Activated CD4-positive, alpha-beta T cell treated with anti-CD3 and anti-CD28 coated beads for 48 hours (primary cell): ENCODE data around the gene DGCR6.
A peak's percentile ranks its signal among the peaks of the same experiment; 100 is the strongest.
"Not testable (repeated sequence)": the region's sequence is repeated elsewhere in the genome, so short reads cannot be mapped to it uniquely, and the experiment has no call there.

ENCODE experiments used
- DNase-seq: peaks from one replicate; pipeline ENCODE4 v3.0.0-alpha.2; 2020

DGCR6 gene

DNA sequence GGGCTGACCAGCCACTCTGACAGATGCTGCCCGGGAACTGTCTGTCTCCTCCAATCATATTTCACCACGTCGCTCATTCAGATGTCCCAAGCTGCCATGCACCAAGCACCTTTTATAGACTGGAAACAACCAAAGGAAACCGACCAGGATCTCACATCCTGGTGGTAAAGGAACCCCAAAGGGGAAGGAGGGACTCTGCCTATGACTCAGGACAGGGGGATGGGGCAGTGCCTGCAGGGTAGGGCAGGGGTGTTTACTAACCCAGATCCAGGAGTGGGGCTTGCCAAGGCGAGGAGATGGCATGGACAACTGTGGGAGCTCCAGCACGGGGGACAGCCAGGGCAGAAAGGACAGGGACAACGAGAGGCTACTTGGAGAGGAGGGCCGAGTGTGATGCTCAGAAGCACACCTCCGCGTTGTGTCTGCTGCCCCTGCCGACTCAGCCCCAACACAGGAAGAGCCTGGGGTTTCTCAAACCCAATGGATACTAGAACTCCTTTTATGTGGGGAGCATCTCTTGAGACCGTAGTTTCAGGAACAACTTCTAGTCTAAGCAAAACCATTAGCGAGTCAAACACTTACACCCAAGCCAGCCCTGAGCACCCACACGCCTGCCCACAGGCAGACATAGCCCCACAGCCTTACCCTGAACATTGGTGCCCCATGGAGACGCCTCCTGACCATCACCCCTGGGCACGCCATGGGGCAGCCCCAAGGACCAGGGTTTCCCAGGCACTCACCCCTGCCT is 26.0 kb downstream of the DGCR6 start:
- no peak for DNase-seq

DNA sequence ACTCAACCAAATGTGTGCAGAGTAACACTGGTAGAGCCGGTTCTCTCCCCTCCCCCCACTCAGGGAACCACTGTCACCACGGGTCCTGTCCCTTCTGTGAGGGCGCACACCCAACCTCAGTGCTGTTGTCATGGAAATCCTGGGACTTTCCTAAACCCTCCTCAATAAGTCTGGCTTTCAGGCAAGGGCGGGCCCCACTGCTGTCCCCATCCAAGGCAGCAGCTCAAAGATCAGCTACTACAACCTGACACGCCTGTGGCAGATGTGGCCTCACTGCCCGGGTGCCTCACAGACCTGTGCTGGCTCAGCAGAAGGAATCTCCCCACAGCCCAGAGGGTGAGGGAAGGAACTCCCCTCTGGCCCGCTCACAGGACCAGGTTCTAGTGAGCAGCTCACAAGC is 27.8 kb downstream of the DGCR6 start:
- DNase-seq, result no peak

DNA sequence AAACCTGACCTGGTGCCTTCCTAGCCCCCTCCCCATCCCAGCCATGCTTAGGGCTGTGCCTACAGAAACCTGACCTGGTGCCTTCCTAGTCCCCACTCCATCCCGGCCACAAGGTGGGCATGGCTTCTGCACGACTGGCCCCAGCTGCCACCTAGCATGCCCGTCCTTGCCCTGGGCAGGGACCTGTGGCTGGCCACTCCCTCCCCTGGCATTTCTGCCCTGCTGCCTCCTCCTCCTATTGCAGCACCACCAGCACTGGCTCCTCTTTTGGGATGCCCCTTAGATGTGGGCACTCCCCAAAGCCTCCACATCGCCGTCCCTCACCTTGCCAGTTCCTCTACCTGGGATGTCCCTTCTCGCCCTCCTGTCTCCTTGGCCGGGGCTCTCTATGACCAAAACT is 28.6 kb downstream of the DGCR6 start:
- DNase-seq, result not testable (repeated sequence)

DNA sequence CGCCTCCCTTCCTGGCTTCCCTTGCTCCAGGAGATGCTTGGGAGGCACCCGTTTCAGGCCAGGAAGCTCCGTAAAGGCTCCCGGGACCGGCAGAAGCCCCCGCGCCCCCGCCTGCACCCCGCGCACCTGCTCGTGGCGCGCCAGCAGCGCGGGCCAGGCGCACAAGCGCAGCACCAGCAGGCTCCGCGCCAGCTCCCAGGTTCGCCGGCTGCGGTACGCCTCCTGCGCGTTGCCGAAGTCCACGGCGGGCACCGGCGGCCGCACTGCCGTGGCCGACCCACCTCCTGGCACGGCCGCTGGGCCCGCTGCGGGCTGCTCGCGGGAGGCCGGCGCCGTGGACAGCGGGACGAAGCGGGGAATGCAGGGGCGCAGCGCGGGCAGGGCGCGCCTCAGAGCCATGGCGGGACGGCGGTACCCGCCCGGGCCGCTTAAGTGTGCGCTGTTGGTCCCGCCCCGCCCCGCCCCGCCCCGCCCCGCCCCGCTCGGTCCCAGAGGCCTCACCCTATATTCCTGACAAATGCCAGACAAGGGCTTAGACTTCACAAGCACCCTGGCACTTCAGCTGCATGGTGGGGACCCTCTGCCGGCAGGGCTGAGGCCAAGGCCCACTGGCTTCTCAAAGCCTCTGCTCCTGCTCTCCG is 29.9 kb downstream of the DGCR6 start, which contains the start of gene PRODH:
PRODH (minus strand) TSS at position 405 of the 641 bp plus-strand sequence; CDS start at position 399, 6 bp downstream.
- DNase-seq, result no peak

DNA sequence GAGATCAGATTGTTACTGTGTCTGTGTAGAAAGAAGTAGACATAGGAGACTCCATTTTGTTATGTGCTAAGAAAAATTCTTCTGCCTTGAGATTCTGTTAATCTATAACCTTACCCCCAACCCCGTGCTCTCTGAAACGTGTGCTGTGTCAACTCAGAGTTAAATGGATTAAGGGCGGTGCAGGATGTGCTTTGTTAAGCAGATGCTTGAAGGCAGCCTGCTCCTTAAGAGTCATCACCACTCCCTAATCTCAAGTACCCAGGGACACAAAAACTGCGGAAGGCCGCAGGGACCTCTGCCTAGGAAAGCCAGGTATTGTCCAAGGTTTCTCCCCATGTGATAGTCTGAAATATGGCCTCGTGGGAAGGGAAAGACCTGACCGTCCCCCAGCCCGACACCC is 32.6 kb downstream of the DGCR6 start:
- DNase-seq, result not testable (repeated sequence)

DNA sequence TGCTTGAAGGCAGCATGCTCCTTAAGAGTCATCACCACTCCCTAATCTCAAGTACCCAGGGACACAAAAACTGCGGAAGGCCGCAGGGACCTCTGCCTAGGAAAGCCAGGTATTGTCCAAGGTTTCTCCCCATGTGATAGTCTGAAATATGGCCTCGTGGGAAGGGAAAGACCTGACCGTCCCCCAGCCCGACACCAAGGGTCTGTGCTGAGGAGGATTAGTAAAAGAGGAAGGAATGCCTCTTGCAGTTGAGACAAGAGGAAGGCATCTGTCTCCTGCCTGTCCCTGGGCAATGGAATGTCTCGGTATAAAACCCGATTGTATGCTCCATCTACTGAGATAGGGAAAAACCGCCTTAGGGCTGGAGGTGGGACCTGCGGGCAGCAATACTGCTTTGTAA is 41.0 kb downstream of the DGCR6 start:
- not testable (repeated sequence) for DNase-seq

DNA sequence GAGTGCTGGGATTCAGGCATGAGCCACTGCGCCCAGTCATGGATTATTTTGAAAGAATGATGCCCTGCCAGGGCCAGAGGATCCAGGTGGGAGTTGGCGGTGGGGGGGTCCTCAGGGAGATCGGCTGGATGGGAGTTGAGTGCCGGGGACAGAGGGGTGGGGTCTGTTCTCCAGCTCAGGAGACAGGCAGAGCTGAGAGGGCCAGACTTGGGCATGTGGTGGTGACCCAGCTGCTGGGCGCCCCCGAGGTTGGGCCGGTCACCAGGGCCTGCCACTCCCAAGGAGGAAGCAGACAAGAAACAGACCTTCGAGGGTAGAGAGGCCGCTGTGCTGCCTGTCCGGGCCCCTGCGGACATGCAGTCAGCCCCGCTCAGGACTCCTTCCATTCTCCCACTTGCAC is 41.8 kb downstream of the DGCR6 start:
- no peak for DNase-seq

DNA sequence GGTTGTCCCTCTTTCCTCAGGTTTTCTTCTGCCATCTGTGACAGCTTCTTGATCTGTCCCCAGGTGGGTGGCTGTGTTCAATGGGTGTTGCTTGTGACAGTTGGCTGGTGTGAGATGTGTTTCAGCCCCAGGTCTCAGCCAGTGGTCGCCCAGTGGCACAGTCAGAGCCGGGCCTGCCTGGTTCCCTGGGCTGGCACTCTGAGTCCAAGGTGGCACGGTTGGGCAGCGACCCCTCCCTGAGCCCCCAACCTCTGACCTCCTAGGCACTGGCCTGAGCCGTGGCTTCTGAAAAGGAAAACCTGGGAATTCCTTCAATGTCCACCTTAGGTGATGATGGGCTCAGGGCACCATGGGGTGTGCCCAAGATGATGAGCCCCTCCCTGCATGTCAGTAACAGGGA is 44.0 kb downstream of the DGCR6 start:
- DNase-seq, result no peak

DNA sequence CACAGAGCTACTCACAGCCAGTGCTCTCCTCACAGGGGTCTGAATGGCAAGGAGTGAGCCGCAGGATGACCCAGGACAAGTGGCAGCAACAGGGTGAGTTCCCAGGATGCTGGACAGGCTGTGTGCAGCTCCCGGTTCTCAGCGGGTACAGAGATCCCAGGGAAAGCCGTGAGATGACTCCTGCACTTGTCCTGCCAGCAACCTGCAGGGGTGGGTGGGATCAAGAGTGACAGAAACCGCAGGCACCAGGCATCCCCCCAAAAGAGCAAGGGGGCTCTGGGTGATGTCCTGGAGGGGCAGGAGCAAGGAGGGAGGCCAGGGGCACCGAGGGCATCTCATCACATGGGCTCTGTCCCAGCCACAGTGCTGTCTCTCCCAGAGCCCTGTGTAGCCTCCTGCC is 45.9 kb downstream of the DGCR6 start:
- DNase-seq, result no peak

DNA sequence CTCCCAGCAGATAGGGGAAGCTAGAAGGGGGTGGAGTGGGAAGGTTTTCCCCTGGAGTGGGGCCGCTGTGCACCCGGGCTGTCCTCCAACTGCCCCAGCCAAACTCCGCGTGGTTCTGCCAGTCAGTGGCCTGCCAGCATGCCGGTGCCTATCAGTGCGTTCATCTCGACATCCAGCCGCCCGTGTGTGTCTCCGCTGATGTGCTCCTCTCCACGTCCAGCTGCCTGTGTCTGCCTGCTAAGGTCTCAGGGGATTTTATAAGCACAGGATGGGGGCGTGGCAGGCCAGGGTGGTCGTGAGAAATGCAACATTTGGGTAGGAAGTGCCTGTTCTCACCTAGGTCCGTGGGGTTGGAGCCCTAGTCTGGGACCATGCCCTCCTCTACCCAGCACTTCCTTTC is 47.0 kb downstream of the DGCR6 start:
- DNase-seq, result not testable (repeated sequence)

DNA sequence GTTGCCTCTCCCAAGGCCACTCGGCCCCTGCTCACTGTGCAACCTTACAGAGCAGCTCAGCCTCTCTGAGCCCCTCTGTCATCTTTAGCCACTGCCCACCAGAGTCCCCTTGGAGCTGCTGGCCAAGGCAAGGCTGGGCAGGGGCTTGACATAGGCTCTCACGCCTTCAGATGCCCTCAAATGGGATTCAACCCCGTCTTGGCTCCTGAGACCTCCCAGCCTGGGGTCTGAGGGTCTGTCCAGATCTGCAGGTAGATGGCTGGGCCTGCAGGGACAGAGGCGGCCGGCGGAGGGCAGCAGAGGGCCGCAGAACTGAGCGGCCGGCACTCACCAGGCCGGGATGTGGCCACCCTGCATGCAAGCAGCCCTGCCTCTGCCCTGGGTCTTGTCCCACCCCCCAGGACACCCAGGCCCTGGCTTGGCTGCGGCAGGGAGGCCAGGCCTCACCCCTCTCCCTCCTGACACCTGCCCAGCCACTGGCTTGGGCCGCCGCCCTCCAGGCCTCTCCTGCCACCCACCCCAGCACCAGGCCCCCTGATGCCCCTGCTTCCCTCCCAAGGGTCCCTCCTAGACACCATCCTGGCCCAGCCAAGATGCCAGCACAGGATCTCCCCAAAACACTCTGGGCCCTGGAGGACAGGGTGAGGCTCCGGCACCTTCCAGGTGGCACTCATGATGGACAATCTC is 48.3 kb downstream of the DGCR6 start:
- DNase-seq, result peak; percentile 71

DNA sequence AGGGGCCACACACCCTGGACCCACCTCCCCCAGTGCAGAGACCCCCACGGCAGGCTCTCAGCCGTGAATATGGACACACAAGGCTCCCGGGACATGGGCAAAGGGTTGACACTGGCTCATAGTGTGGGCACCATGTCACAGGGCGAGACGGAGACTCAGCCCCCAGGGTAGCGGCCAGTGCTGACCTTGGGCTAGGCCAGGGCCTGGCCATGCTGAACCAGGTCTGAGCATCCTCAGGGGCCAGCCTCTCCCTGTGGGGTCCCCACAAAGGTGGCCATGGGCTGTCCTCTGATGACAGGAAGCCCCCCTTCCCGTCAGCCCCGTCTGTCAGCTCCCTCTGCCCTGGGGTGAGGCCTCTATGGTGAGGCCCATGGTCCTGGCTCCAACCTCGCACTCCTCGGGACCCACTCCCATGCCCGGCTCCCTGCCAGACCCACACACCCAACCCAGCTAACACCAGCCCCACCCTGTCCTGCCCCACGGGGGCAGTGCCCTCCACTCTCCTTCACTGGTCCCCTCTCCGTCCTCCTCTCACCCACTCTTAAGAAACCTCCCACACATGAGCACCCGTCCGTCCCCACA is 49.0 kb downstream of the DGCR6 start:
- no peak for DNase-seq

DNA sequence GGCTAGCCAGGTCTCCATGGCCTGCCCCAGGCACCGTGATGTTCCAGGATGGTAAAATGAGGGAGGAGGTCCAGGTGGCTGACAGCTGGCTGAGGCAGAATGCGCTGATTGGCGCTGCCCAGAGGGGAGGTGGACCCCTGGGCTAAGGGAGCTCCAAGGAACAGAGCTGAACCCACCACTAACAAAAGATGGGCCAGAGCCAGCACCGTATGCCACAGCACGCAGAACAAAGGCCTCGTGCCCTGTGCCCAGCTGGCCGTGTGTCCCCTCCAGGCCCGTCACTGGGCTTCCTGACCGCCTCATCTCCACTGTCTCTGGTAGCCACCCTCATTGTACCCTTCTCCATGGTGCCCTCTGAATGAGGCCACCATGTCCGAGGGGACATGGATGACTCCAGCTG is 49.6 kb downstream of the DGCR6 start:
- no peak for DNase-seq

DNA sequence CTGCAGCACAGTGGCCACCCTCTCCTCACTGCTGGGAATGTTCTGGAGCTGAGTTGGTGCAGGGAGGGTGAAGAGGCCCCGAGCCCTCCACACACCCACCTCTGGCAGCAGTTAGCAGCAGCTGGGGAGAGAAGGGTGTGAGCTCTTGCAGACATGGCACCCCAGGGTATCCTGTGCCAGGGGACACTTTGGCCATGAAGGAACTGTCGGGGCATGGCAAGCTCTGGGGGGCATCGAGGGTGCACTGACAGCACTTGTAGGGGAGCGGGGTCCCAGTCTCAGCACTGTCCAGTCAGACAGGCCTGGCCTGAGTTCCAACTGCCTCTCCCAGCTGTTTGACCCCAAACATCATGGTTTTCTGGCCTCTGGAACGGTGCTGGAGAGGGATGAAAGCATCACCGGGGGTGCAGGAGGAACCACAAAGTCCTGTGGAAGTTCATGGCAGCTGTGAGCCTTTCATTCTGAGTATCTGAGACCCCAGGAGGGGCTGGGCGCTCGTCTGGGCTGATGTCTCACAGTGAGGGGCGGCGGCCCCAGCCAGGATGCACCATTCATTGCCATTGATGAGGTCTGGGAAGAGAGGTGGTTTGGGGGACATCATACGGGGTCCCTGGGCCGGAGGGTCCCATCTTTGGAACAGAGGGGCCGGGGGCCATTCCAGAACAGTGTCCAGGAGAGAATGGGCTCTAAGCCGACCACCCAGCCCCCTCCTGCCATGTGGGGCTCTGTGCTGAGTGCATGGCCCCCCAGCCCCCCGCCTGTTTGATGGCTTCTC is 50.2 kb downstream of the DGCR6 start:
- not testable (repeated sequence) for DNase-seq

DNA sequence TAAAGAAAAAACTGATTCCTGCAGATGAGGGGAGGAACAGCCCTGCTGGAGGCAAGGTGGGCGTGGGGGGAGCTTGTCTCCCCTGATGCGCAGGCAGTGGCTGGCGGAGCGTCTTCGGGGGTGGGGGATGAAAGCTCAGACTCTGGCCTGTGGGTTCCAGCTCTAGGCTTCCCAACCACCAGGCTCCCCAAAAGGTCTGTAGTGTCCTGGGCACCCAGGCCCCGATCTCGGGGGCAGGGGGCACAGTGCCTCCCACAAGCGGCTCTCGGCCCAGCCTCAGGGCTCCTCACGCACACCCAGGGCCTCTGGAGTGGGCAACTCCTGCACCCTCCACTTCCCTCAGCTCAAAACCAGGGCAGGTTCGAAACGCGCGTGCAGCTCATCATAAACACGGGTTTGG is 50.8 kb downstream of the DGCR6 start:
- DNase-seq, result not testable (repeated sequence)

DNA sequence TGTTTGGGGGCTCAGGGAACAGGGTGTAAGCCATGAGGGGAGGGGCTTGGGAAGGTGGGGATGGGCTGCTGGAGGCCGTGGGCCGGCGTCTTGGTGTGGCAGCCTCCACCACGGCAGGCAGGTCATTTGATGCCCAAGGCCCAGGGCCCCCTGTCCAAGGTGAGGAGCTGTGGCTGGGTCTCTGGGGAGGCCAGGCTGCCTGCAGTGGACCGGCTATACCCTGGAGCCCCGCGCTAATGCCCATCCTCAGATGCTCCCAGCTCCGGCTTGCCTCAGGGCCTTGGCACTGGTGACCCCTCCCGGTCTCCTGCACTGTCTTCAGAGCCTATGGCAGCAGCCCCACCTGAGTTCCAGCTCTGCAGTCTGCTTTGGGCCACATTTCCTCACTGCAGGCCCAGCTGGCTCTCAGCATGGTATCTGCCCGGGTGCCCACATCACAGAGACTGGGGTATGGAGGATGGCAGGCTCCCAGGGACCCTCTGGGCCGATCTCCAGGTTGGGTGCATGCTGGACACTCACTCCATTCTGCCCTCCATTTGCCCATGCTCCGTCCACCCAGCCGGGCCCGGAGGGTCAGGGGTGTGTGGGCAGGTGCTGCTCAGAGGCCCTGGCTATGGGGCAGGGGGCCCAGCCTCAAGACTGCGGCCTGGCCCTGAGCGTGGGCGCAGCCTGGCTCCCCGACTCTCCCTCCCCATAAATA is 51.7 kb downstream of the DGCR6 start:
- DNase-seq, result not testable (repeated sequence)

DNA sequence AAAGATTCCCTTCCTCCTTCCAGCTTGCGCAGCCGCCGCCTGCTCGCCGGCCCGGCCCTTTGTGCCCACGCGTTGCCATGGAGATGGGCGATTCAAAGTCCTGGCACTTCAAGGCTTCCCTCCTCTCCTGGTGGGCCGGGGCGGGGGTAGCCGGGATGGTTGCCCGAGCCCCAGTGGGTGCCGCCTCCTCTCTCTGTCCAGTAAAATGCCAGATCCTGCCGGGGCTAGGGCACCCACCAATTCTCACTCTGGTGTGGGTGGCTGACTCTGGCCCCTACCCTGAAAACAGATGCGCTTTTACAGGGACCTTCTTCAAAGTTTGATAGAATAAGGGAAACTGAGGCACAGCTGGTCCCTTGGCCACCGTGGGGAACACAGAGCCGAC is 52.2 kb downstream of the DGCR6 start:
- DNase-seq, result not testable (repeated sequence)

DNA sequence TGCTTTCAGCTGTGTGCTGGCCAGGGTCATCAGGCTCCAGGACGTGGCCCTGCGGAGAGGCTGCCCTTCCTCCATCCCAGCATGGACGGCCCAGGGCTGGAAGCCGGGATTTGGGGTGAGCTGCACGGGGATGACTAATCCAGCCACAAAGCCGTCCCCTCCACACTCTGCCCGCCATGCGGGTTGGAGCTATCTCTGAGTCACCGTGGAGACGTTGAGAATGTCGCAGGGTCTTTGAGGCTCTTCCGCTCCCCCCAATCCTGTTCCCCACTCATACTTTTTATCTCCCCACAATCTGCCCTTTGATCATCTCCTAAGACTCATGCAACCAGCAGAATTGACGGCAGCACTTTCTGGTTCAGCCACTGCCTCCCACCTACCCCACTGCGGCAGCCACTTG is 52.6 kb downstream of the DGCR6 start:
- not testable (repeated sequence) for DNase-seq

DNA sequence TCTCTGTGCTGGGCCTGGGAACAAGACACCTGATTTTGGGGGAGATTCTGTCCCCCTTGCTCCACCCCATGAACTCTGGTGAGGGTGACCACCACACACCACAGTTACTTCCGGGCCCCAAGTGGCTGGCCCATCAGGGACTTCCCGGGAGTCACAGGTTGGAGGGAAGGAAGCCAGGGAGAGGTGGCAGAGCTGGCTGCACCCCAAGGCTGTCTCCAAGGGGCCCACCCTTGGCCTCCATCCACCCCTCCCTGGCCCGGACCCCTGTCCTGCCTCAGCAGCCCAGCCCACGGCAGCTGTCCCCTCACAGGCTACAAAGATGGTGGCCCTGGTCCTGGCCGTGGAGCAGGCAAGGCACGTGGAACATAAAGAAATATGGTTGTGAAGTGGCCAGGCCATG is 53.1 kb downstream of the DGCR6 start:
- DNase-seq, result not testable (repeated sequence)

DNA sequence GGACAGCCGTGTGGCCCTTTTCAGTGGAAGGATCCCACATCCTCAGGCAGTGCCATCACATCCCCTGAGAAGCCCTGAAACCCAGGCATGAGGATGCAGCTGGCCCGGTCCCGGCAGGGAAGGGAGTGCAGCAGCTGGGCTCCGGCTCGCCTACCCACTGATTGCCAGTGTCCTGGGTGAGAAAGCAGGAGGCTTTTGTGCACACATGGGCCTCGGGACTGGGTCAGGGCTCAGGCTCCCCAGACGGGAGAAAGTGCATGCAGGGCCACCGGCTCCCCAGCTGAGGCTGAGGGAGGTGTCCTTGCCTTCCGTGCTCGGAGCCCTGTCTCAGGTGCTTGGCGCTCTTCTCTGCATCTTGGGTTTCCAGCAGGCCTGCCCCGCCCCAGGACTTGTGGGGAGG is 53.6 kb downstream of the DGCR6 start:
- DNase-seq, result not testable (repeated sequence)

DNA sequence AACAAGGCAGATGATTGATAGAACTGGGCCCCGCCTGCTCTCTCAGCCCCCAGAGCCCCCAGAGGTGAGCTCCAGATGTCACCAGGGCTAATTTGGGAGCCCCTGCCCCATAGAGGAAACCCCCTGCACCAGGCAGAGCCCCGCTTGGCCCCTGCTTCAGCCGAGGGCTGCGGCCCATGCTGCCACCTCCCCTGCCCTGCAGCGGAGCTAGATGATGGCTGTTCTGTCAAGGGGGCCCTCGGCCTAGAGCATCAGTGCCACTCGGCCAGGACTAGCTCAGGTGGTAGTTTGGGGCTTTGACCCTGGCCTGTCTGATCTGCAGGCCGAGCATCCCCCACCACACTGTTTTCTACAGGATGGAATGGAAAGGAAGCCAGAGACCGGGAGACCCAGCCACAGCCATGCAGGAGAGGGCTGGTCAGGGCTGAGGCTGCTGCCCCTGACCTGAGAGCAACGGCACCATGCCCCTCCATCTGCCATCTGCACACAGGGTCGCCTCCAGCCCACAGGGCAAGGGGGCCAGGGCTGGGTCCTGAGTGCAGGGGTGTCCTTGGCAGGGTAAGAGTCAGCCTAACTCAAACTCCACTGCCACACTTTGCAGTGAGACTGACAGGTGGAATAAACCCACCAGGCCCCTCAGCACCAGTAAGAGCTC is 54.2 kb downstream of the DGCR6 start:
- not testable (repeated sequence) for DNase-seq

DNA sequence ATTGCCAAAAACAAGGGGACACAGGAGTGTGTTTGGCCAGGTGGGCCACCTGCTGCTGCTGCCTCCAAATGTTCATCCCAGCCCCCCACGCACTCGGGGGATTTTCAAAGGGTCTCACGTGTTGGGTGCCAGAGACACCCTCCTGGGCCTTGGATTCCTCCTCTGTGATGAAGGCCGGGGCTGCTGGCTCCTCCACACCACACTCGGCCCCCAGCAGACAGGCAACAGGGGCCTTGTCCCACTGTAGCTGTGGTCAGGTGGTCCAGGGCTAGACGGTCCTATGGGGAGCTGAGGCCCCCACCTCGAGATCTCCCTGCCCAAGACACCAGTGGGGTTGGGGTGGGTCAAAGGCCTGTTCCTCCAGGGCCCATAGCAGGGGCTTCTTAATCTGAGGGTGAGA is 55.1 kb downstream of the DGCR6 start:
- DNase-seq, result not testable (repeated sequence)
